Measurements from ENCODE around the gene UACA.

GRCh38 chr15:70704731-70705130 lies 58.6 kb downstream of the UACA start:
- no peak for TF ChIP-seq CTCF (IDR thresholded peaks at IDR 0.05)
- no peak for TF ChIP-seq POLR2AphosphoS5 (IDR thresholded peaks at IDR 0.05)
- TF ChIP-seq POLR2A (IDR thresholded peaks at IDR 0.05): no peak

All from stomach (tissue), 4 donors.